ENCODE measurements around the gene NCEH1. TPM values are rescaled to one million over a fixed set of nuclear protein-coding genes. Genes with fewer than 3 reads are reported as not detected.

NCEH1 gene
- total RNA-seq, 4 donors from 2014 or later = 6.6 to 15.8 (median 10.6) TPM

GRCh38 chr3:172612871-172613678 is 97.8 kb downstream of the NCEH1 start:
- Histone ChIP-seq H3K27me3 (no peaks in the 10 kb centered on the region), H3K27ac (no peak overlapping the region)
- no peak for TF ChIP-seq CTCF (IDR thresholded peaks at IDR 0.05)
- no peak for TF ChIP-seq POLR2A (IDR thresholded peaks at IDR 0.05)

GRCh38 chr3:172609750-172610149 is 101.1 kb downstream of the NCEH1 start:
- H3K27me3 ChIP-seq = no peaks in the 10 kb centered on the region
- no peak for TF ChIP-seq CTCF (IDR thresholded peaks at IDR 0.05)
- no peak for TF ChIP-seq POLR2A (IDR thresholded peaks at IDR 0.05)
- H3K27ac ChIP-seq = no peak overlapping the region
- no peaks in the 10 kb centered on the region for H3K36me3 ChIP-seq
- no peaks in the 10 kb centered on the region for H3K4me1 ChIP-seq
- DNase-seq = no peak
- peaks cover 0 to 10% (median 0%) of the 10 kb centered on the region in 4 donors for H3K9me3 ChIP-seq
- no peak overlapping the region for H3K4me3 ChIP-seq

More at GRCh38 chr3:172612871-172613678, 97.8 kb downstream of the NCEH1 start:
- Histone ChIP-seq H3K4me3 (no peak overlapping the region), H3K9me3 (peaks cover 0 to 10% (median 0%) of the 10 kb centered on the region in 4 donors), H3K4me1 (peaks cover 0 to 3% (median 0%) of the 10 kb centered on the region in 4 donors), H3K36me3 (no peaks in the 10 kb centered on the region)
- no peak for DNase-seq

- no peak for DNase-seq
- Histone ChIP-seq H3K36me3 (no peaks in the 10 kb centered on the region), H3K4me1 (no peaks in the 10 kb centered on the region), H3K9me3 (peaks cover 0 to 1% (median 0%) of the 10 kb centered on the region in 4 donors), H3K27ac (no peak overlapping the region), H3K4me3 (no peak overlapping the region), H3K27me3 (no peaks in the 10 kb centered on the region)
- no peak for TF ChIP-seq CTCF (IDR thresholded peaks at IDR 0.05)
- TF ChIP-seq POLR2A (IDR thresholded peaks at IDR 0.05) = no peak
Observed at GRCh38 chr3:172608575-172608974, 102.3 kb downstream of the NCEH1 start.

GRCh38 chr3:172607305-172608121 is 103.4 kb downstream of the NCEH1 start:
- no peak for DNase-seq
- Histone ChIP-seq H3K4me1 (no peaks in the 10 kb centered on the region), H3K36me3 (no peaks in the 10 kb centered on the region), H3K27me3 (no peaks in the 10 kb centered on the region), H3K9me3 (no peaks in the 10 kb centered on the region), H3K4me3 (no peak overlapping the region), H3K27ac (peak overlapping the region in 2 of 4 donors; percentile 40 to 50)
- no peak for TF ChIP-seq POLR2A (IDR thresholded peaks at IDR 0.05)
- no peak for TF ChIP-seq CTCF (IDR thresholded peaks at IDR 0.05)

GRCh38 chr3:172606021-172606420 is 104.8 kb downstream of the NCEH1 start:
- H3K27me3 ChIP-seq = no peaks in the 10 kb centered on the region
- DNase-seq = no peak
- H3K27ac ChIP-seq = no peak overlapping the region

More at GRCh38 chr3:172606021-172606420, 104.8 kb downstream of the NCEH1 start:
- TF ChIP-seq POLR2A (IDR thresholded peaks at IDR 0.05) (no peak), CTCF (IDR thresholded peaks at IDR 0.05) (no peak)
- Histone ChIP-seq H3K4me3 (no peak overlapping the region), H3K4me1 (no peaks in the 10 kb centered on the region), H3K36me3 (no peaks in the 10 kb centered on the region), H3K9me3 (no peaks in the 10 kb centered on the region)

All from Peyer's patch (tissue), 4 donors.